K562 (cell line): ENCODE data around the gene IFNB1. TPM values are rescaled to one million over a fixed set of nuclear protein-coding genes. Genes with fewer than 3 reads are reported as not detected.

Source experiments
- ATAC-seq: fragments of 200-7000 bp; cut with Tn5 transposase; 3 replicates; pipeline ENCODE4 v1.9.1; 2020; ENCODE audit warnings: moderate library complexity
- BruUV-seq: library from RNA; stranded (reverse); fragments of 400-500 nt; replicated peaks from 2 replicates; lab custom pipeline; 2021; lab: Mats Ljungman, UMichigan
- CTCF ChIA-PET: fragments of 300-600 bp; formaldehyde crosslinking; extraction: SDS; loops from one replicate; lab custom pipeline; 2021; ENCODE audit warnings: low intra/inter-chr PET ratio; lab: Yijun Ruan, JAX
- POLR2A ChIA-PET: fragments of 300-600, 350-650 bp; sonication (Branson Sonifier 250); formaldehyde crosslinking; extraction: SDS; loops from one replicate; lab custom pipeline; 2021; ENCODE audit warnings: antibody characterized with exemption, inconsistent platforms; lab: Yijun Ruan, JAX
- DNase-seq, 4 experiments: peaks; one replicate each; pipeline versions ENCODE4 v3.0.0 to v3.0.0-alpha.2; 2011 to 2018; ENCODE audit warnings: low spot score in 3 of 4, mixed read lengths in 3 of 4; ENCODE audit errors: extremely low read depth in 1 of 4
- FAIRE-seq: peaks from 2 replicates; lab custom pipeline; 2011; peaks lifted over from hg19 to GRCh38; lab: Jason Lieb, UNC
- H2AFZ ChIP-seq: 2 replicates; pipeline ENCODE4 v1.6.0; 2011; ENCODE audit warnings: low read depth, low read length, control low read depth, inconsistent platforms
- H3K27ac ChIP-seq: fragments of 200-600 bp; 3 replicates; pipeline ENCODE4 v1.8.0; 2011; ENCODE audit warnings: low read depth, mild to moderate bottlenecking, control low read depth, inconsistent platforms, low read length, moderate library complexity, mixed read lengths; ENCODE audit errors: extremely low read depth
- H3K27me3 ChIP-seq, 2 experiments: fragments of 300-600 bp in 1 of 2; 2 replicates in 1 of 2; 3 replicates in 1 of 2; pipeline versions ENCODE4 v1.6.0 to v1.8.0; 2011; ENCODE audit warnings: inconsistent platforms in 2 of 2, low read length in 2 of 2, mild to moderate bottlenecking in 1 of 2, mixed read lengths in 1 of 2, moderate library complexity in 1 of 2; ENCODE audit not compliant: control insufficient read depth in 2 of 2, insufficient read depth in 2 of 2
- H3K36me3 ChIP-seq: fragments of 300-600 bp; 3 replicates; pipeline ENCODE4 v1.8.0; 2011; ENCODE audit warnings: mild to moderate bottlenecking, low read length, inconsistent platforms; ENCODE audit not compliant: control insufficient read depth, insufficient read depth
- H3K4me1 ChIP-seq, 2 experiments: fragments of 200-600 bp in 1 of 2; replicated peaks in 1 of 2; 2 replicates in 1 of 2; 3 replicates in 1 of 2; pipeline versions ENCODE4 v1.5.1 to v1.8.0; 2011; ENCODE audit warnings: inconsistent platforms in 2 of 2, low read length in 2 of 2, mild to moderate bottlenecking in 1 of 2, mixed read lengths in 1 of 2, moderate library complexity in 1 of 2; ENCODE audit not compliant: control insufficient read depth in 2 of 2, insufficient read depth in 2 of 2
- H3K4me2 ChIP-seq: 2 replicates; pipeline ENCODE4 v1.6.1; 2011; ENCODE audit warnings: low read length, control low read depth, inconsistent platforms, mixed read lengths; ENCODE audit not compliant: insufficient read depth
- H3K4me3 ChIP-seq: fragments of 200-600 bp; sonication (generic), shearing (Covaris generic); 2 replicates; pipeline ENCODE4 v1.5.1; 2016; ENCODE audit warnings: control low read depth, inconsistent platforms
- H3K79me2 ChIP-seq: fragments of 200-600 bp; 3 replicates; pipeline ENCODE4 v1.8.0; 2011; ENCODE audit warnings: low read length, inconsistent platforms; ENCODE audit not compliant: control insufficient read depth, insufficient read depth
- H3K9ac ChIP-seq, 2 experiments: 2 replicates each; pipeline versions ENCODE4 v1.6.0 to v1.6.1; 2011; ENCODE audit warnings: low read depth in 2 of 2, low read length in 2 of 2, control low read depth in 1 of 2, inconsistent platforms in 1 of 2, mild to moderate bottlenecking in 1 of 2, mixed read lengths in 1 of 2; ENCODE audit not compliant: insufficient read depth in 1 of 2
- H3K9me1 ChIP-seq: one replicate; pipeline ENCODE4 v1.6.0; 2011; ENCODE audit warnings: inconsistent platforms, mild to moderate bottlenecking, low read length, moderate library complexity; ENCODE audit not compliant: control insufficient read depth, insufficient read depth
- H3K9me3 ChIP-seq: replicated peaks from 2 replicates; pipeline ENCODE4 v1.5.1; 2011; ENCODE audit warnings: low read depth, low read length, inconsistent platforms; ENCODE audit not compliant: control insufficient read depth, insufficient read depth
- H4K20me1 ChIP-seq: replicated peaks from 2 replicates; pipeline ENCODE4 v1.6.1; 2011; ENCODE audit warnings: low read length, inconsistent platforms, mixed read lengths; ENCODE audit not compliant: control insufficient read depth, insufficient read depth
- ZBTB1 ChIP-seq: sonication (generic); formaldehyde crosslinking; IDR thresholded peaks from 2 replicates; pipeline ENCODE4 v1.8.1; 2023; ENCODE audit warnings: missing genetic modification reagents, low read depth, mild to moderate bottlenecking, borderline replicate concordance
- WGBS: fragments of 100-300 bp; shearing (Covaris generic); methylation state at CpG from one replicate; pipeline ENCODE4 v1.1.6; 2016; ENCODE audit warnings: low coverage, mixed read lengths; ENCODE audit not compliant: insufficient coverage; ENCODE audit errors: missing lambda C conversion rate; 5-methylcytosine and 5-hydroxymethylcytosine counted together
- in situ Hi-C: fragments of 300-500 bp; cut with MboI; formaldehyde crosslinking; loops from 4 replicates; pipeline ENCODE4 v1.15.0; 2018; ENCODE audit warnings: inconsistent platforms, mixed read lengths
- intact Hi-C: fragments of 100-400 bp; cut with micrococcal nuclease; formaldehyde crosslinking; loops from 2 replicates; pipeline ENCODE4 v1.14.2; 2022
- polyA plus RNA-seq, 8 experiments: library from polyadenylated mRNA; depleted of rRNA in 4 of 8; stranded (reverse) in 5 of 8; unstranded in 3 of 8; fragments of >200 nt; fragmentation: Nextera tagmentation in 2 of 8; fragmentation: Illumina TruSeq in 1 of 8; extraction: Ambion mirVana in 2 of 8; extraction: Trizol in 1 of 8; gene quantifications; 2 replicates each; pipeline versions ENCODE4 v1.2.1 to v1.2.3, GENCODE V29; 2011 to 2014; ENCODE audit warnings: inconsistent platforms in 1 of 8, missing spikeins in 1 of 8
- total RNA-seq, 7 experiments: library from RNA; depleted of rRNA in 6 of 7; stranded (reverse); fragments of >200 nt in 6 of 7; fragmentation: Illumina TruSeq in 2 of 7; extraction: Trizol in 2 of 7; gene quantifications; 2 replicates each; pipeline versions ENCODE4 v1.2.1 to v1.2.3, GENCODE V29; 2011 to 2021; ENCODE audit warnings: low replicate concordance in 1 of 7
- TF ChIP-seq, protein P1 (sequence below): sonication (generic); formaldehyde crosslinking; IDR thresholded peaks from 2 replicates; pipeline ENCODE4 v1.8.0; 2022; ENCODE audit warnings: mild to moderate bottlenecking, low read depth, missing genetic modification reagents
- TF ChIP-seq, protein P2 (sequence below), 2 experiments: IDR thresholded peaks; 2 replicates each; pipeline ENCODE4 v1.6.1; 2011; ENCODE audit warnings: borderline replicate concordance in 1 of 2, control low read depth in 1 of 2, low read depth in 1 of 2, low read length in 1 of 2, mild to moderate bottlenecking in 1 of 2, mixed read lengths in 1 of 2, moderate library complexity in 1 of 2; ENCODE audit not compliant: insufficient read depth in 1 of 2, insufficient read length in 1 of 2, poor library complexity in 1 of 2, severe bottlenecking in 1 of 2; ENCODE audit errors: extremely low read depth in 1 of 2

The IFNB1 gene
- total and polyA plus RNA-seq, 9 of the 15 experiments (the other 6 are each of a cell fraction or from before 2014, with no cell fraction given), result not detected

DNA sequence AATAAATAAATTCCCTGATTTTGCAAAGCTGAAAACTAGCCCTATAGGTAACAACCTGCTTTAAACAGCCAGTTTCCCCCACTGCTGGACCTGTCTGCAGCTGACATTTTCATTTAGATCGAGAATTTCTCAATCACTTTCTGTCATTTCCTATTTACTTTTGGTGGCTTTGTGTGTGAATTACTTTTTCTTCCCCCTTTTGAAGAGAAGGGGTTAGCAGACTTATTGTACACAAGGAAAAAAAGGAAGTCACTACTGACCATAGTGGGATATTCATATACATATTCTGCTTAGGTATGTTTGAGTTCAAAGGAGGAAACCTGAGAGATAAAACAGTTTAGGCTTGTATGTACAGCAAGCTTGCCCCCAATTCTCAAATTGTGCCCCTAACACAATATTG, 27.0 kb upstream of the IFNB1 start:
- Histone ChIP-seq H3K9me1 (no peaks in the 10 kb centered on the region), H3K4me1 (no peaks in the 10 kb centered on the region), H3K9ac (no peak overlapping the region), H2AFZ (no peak overlapping the region), H3K9me3 (no peaks in the 10 kb centered on the region), H3K4me2 (no peak overlapping the region), H3K4me3 (no peak overlapping the region), H3K36me3 (no peaks in the 10 kb centered on the region), H3K27ac (no peak overlapping the region), H3K27me3 (no peaks in the 10 kb centered on the region), H4K20me1 (no peaks in the 10 kb centered on the region), H3K79me2 (no peaks in the 10 kb centered on the region)
- CTCF ChIA-PET, result no interaction called here
- intact Hi-C loops, result no loop called here
- DNase-seq (no peak), ATAC-seq (no peak), FAIRE-seq (no peak)
- WGBS, result no CpG with 5 or more reads among the region's 1 CpG
- TF ChIP-seq, protein P1, sequence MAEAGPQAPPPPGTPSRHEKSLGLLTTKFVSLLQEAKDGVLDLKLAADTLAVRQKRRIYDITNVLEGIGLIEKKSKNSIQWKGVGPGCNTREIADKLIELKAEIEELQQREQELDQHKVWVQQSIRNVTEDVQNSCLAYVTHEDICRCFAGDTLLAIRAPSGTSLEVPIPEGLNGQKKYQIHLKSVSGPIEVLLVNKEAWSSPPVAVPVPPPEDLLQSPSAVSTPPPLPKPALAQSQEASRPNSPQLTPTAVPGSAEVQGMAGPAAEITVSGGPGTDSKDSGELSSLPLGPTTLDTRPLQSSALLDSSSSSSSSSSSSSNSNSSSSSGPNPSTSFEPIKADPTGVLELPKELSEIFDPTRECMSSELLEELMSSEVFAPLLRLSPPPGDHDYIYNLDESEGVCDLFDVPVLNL (CRISPR knock-in tag), result no peak
- TF ChIP-seq, protein P2, sequence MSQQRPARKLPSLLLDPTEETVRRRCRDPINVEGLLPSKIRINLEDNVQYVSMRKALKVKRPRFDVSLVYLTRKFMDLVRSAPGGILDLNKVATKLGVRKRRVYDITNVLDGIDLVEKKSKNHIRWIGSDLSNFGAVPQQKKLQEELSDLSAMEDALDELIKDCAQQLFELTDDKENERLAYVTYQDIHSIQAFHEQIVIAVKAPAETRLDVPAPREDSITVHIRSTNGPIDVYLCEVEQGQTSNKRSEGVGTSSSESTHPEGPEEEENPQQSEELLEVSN (IDR thresholded peaks at IDR 0.05; ENCODE audit: borderline replicate concordance in 1 of 2, extremely low read depth in 1 of 2, insufficient read depth in 1 of 2, insufficient read length in 1 of 2, low read depth in 1 of 2, low read length in 1 of 2, poor library complexity in 1 of 2, severe bottlenecking in 1 of 2), result no peak
- TF ChIP-seq ZBTB1 (CRISPR knock-in tag), result no peak
- in situ Hi-C loops, result no loop called here
- BruUV-seq, result no TSS peak
- POLR2A ChIA-PET, result no interaction called here
